NCI-H146 treated with DMSO at 0.1 percent for 48 hours (cell line): ENCODE data around the gene FAM180A.

Experiments
- DNase-seq: peaks from one replicate; lab custom pipeline; 2025; ENCODE audit not compliant: unreplicated experiment; lab: John Stamatoyannopoulos, UW

The FAM180A gene

DNA sequence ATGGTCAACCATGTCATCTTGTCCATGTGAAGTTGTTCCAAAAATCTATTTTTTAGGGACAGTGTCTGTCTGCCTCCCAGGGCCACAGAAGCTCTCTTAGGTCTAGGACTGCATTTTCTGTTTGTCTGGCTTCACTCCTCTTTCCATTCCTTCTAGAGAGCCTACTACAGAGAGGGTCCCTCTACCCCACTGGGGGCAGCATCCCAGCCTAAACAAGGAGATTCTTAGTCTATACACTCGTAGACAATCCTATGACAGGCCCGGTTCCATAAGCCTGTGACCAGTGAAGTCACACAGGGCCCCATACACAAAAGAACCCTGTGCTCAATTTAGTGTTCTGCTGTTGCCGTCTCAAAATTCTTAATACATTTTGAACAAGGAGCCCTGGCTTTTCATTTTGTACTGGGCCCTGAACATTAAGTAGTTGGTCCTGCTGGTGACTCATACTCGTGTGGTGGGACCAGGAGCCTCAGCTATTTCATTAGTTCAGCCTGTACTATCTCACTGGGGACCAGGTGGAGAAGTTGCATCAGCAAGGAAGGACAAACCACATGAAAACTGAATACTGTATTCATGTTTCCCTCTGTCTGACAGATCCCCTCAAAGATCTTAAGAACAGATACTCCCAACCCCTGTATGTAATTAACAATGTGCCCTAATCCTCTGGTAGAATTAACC, 23.5 kb upstream of the FAM180A start:
- DNase-seq: no peak

GRCh38 chr7:135771051-135771450, 22.4 kb upstream of the FAM180A start:
- no peak for DNase-seq

DNA sequence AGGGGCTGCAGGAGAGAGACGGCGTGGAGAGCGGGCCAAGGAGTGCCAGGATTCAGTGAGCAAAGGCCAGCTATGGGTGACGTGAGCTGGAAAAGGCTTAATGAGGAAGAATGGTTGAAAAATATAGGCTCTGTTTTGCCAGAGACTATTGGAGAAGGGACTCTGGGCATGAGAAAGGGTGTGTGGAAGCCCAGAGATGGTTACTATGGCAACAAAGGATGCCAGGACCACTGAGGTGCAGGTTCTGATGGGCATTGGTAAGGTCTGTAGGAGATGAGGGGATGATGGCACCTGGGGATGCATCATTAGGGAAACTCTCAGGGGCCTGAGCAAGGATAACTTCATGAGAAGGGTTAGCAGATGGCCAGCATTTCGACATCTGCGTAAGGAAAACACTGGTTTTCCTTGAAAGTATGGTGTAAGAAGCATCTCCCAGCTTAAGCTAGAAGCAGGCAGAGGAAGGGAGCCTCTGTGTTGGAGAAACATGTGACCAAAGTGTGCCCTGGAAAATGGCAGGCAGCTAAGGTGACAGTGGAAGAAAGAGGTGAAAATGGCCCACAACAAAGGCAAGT, 21.6 kb upstream of the FAM180A start:
- no peak for DNase-seq

DNA sequence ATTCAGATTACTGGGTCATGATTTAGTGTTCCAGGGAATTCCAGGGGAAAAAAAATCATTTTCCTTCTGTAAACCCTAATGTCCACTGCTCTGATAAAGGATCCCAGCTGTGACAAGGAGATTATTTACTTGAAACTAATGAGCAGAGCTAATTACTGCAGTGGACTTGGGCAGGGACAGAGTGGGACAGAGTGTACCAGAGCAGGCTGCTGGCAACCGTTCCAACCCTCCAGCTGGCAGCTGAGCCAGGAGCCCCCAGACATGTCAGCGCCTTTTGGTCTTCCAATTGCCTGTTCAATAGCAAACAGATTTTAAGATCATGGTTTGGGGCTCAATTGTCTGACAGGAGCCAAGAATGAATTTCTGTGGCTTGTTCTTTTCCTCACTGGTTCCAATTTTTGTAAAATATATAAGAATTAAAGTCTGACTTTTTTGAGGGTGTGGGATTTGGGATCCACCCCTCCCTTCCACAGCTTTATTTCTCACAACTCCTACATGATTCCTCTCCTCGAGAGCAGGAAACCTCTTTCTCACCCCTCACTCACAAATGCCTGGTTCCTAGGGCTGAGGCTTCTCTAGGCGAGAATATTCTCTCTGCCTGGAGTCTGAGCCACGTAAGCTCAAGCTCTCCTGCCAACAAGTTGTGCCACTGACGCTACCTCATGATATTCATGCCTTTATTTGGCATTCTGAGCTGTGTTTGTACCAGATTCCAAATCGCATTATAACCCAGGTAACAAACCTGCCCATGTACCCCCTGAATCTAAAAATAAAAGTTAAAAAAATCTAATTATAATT, 20.6 kb upstream of the FAM180A start:
- DNase-seq: peak; percentile 8

GRCh38 chr7:135768467-135768866, 19.9 kb upstream of the FAM180A start:
- no peak for DNase-seq

DNA sequence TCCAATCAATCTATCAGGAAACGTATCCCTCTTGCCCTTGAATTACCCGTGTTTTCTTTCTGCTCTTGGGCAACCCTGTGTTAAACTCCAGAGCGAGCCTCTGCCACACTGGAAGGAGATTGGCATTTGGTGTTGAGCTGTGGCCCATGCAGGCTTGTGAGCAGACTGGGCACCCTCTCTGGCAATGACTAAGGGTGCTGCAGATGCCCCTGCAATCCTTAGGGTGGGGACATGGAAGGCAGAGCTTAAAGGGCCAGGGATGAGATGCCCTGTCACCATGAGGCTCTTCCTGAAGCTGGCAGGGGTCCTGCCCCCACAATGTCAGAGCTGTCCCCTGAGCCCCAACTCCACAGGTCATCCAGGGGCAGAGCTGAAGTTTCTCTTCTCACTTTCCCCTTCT, 19.5 kb upstream of the FAM180A start:
- no peak for DNase-seq

DNA sequence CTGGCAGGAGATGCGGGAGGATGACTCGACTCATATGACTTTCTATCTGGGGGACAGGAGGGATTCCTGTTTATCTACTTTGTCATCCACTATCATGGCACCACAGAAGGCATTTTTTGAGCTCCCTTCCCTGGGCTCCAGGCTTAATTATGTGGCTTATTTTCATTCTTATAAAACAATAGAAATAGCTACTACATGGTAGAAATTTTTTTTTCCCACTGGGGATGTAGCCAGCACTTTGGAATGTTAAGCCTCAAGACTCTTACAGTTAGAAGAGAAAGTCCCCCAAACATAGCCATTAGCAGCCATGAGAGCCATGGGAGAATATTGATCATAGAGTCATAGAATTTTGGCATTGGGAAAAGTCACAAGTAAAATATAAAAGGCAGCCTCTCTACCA, 14.6 kb upstream of the FAM180A start:
- no peak for DNase-seq

GRCh38 chr7:135761751-135762488, 13.3 kb upstream of the FAM180A start:
- no peak for DNase-seq

DNA sequence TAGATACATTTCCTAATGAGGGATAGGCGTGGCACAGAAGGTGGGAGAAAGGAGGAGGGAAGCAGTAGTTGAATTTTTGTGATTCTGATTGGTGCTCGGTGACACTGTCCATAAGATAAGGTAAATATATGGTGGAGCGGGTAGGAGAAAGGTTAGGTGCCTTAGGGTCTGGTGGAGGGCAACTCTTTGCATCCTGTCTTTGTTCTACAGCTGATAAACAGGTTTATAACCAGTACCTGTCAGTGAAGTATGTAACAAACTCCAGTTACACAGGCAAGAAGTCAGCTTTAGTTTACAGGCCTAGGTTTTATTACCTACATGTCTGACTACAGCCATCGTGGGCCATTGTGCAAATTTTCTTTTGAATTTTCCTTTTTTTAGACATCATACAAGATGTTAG, 10.9 kb upstream of the FAM180A start:
- DNase-seq: no peak

DNA sequence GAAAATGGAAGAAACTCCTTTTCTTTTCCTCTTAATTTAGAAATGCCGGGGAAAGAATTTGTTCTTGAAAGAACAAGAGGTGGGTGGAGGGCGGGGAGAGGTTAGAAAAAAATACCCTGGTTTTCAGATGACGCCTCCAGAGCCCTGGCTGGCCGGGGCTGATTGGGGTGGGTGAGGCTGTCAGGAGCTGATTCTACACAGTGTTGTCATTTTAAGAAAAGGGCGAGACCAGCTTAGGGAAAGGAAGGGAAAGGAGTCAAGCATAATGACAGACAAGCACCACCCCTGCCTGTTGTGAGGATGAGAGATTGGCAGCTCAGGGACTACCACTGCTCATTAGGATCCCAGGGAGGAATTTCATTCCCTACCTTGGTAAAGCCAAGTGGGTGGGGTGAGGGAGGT, 9.9 kb upstream of the FAM180A start:
- no peak for DNase-seq

DNA sequence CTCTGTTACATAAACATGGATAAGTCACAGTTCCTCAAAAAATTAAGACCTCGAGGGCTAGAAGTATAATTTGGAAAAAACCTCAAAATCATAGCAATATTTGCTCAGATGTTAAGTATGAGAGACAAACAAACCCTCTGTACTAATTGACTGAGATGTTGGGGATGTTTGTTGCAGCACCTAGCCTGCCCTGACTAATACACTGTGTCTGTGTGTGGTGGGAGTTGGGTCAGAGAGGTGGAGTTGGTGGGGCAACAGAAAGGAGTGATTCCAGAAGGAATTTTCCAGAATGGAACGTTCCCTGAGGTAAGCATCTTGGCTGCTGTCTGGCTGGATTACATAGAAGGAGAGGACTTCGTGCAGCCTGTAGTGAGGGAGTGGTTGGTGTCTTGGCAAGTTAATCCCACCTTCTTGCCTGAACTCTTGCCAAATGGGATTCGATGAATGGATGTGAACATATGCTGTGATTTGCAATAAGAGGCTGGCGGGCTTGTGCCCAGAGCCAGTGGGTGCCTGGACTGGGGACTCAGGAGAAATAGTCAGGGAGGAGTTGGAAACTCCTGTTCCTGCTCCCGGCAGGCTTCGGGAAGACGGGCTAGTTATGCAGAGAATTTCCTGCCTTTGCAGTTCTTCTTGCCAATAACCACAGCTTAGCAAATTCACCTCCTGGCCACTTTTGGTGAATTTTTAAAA, 9.3 kb upstream of the FAM180A start:
- no peak for DNase-seq

GRCh38 chr7:135756191-135756590, 7.6 kb upstream of the FAM180A start:
- DNase-seq: no peak

GRCh38 chr7:135755351-135755753, 6.7 kb upstream of the FAM180A start:
- DNase-seq: peak; percentile 63

- DNase-seq: no peak
Measured at GRCh38 chr7:135753616-135754413, 5.2 kb upstream of the FAM180A start.

DNA sequence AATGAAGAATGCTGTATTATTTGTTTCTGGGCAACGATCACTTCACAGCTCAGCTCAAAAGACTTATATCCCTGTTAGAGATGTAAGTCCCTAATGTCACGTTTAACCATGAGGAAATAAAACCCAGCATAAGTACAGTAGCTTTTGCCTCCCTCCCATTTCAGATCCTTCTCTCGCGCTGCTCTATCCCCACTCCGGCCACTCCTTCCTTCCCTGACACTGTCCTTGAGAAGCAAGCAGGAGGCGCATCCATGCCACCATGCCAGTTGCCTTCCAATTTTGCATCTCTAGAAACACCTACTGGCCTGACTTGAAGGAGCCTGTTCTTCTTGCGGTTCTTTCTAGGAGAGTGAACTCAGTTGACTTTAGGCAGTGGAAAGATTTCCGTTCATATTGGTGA, 1.2 kb downstream of the FAM180A start:
- no peak for DNase-seq

GRCh38 chr7:135745703-135746312, 2.8 kb downstream of the FAM180A start:
- DNase-seq: no peak

DNA sequence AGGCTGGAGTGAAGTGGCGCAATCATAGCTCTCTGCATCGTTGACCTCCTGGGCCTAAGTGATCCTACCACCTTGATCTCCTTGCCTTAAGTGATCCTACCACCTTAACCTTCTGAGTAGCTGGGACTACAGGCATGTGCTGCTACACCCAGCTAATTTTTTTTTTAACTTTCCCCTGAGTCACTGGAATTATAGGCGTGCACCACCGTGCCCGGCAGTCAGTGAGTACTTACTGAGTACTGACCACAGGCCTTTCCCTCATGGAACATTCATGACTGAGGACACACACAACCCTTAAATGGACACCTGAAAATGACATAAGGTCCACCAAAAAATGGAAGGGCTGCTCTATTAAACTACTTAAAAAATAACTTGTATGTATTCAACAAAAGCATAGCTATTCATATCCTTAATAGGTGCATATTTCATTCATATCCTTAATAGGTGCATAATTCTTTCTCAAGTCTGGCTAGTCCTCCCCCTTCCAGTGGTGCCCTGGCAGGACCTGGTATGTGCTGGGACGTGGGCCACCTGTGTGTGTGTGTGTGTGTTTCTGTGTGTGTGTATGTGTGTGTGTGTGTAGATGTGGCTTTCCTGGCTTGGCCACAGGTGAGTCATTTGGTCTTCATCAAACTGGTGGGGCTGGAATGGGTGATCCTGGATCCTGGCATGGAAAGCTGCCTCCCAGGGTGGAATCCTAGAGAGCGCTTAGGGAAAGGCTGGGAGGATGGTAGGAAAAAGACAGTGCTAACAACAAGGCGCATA, 3.5 kb downstream of the FAM180A start:
- DNase-seq: no peak

- no peak for DNase-seq
Measured at GRCh38 chr7:135743907-135744731, 4.5 kb downstream of the FAM180A start.
